Esophagus muscularis mucosa (tissue), 4 donors: ENCODE measurements around the gene TECTB. TPM values are rescaled to one million over a fixed set of nuclear protein-coding genes. Genes with fewer than 3 reads are reported as not detected.

Experiments
- DNase-seq: peaks from one replicate; pipeline ENCODE4 v3.0.0-alpha.2; 2017; ENCODE audit errors: extremely low spot score
- H3K27ac ChIP-seq, 4 donors: fragments of 200-600 bp; sonication (generic); replicated peaks in 1 of 4; 1 replicate in 3 of 4; 2 replicates in 1 of 4; pipeline ENCODE4 v1.5.1; 2016 to 2019; ENCODE audit warnings: mild to moderate bottlenecking in 1 of 4
- H3K27me3 ChIP-seq, 4 donors: fragments of 200-600 bp; sonication (generic); one replicate each; pipeline versions ENCODE4 v1.5.1 to v1.6.0; 2016 to 2019
- H3K36me3 ChIP-seq, 4 donors: fragments of 200-600 bp; sonication (generic); one replicate each; pipeline ENCODE4 v1.5.1; 2016 to 2019
- H3K4me1 ChIP-seq, 4 donors: fragments of 200-600 bp; sonication (generic); one replicate each; pipeline ENCODE4 v1.5.1; 2016 to 2019
- H3K4me3 ChIP-seq, 4 donors: fragments of 200-600 bp; sonication (generic); 1 replicate in 2 of 4; 2 replicates in 2 of 4; pipeline ENCODE4 v1.5.1; 2016 to 2019; ENCODE audit warnings: mild to moderate bottlenecking in 4 of 4, moderate library complexity in 1 of 4
- H3K9me3 ChIP-seq, 4 donors: fragments of 200-600 bp; sonication (generic); 1 replicate in 3 of 4; 2 replicates in 1 of 4; pipeline ENCODE4 v1.5.1; 2016 to 2019
- EP300 ChIP-seq: sonication (generic); formaldehyde crosslinking; IDR thresholded peaks from one replicate; pipeline ENCODE4 v1.6.1; 2017; ENCODE audit warnings: antibody characterized with exemption
- POLR2A ChIP-seq: fragments of 450-650 bp; IDR thresholded peaks from one replicate; pipeline ENCODE4 v1.6.1; 2017; ENCODE audit warnings: antibody characterized with exemption, moderate library complexity, mild to moderate bottlenecking, low read depth
- POLR2AphosphoS5 ChIP-seq, 2 donors: sonication (generic); formaldehyde crosslinking; IDR thresholded peaks; one replicate each; pipeline ENCODE4 v1.6.1; 2017; ENCODE audit warnings: antibody characterized with exemption in 2 of 2
- WGBS: methylation state at CpG from one replicate; pipeline ENCODE4 v1.1.5; 2018; 5-methylcytosine and 5-hydroxymethylcytosine counted together
- intact Hi-C: fragments of 100-400 bp; cut with DNase I; formaldehyde crosslinking; loops from one replicate; pipeline ENCODE4 v1.15.1; 2023
- total RNA-seq, 4 donors: library from RNA; depleted of rRNA; stranded (reverse); fragments of >200 nt; gene quantifications; one replicate each; pipeline versions ENCODE4 v1.1.0 to v1.2.1, GENCODE V29; 2016
- TF ChIP-seq, protein P1 (sequence below), 3 experiments: fragments of 200-600 bp in 2 of 3; fragments of 450-650 bp in 1 of 3; sonication (generic) in 2 of 3; IDR thresholded peaks; one replicate each; pipeline ENCODE4 v1.5.1; 2017 to 2019; ENCODE audit warnings: antibody characterized with exemption in 3 of 3, mild to moderate bottlenecking in 2 of 3, moderate library complexity in 1 of 3

Gene TECTB
- total RNA-seq, 4 donors from 2014 or later: 0.06 TPM; not detected in 3

DNA sequence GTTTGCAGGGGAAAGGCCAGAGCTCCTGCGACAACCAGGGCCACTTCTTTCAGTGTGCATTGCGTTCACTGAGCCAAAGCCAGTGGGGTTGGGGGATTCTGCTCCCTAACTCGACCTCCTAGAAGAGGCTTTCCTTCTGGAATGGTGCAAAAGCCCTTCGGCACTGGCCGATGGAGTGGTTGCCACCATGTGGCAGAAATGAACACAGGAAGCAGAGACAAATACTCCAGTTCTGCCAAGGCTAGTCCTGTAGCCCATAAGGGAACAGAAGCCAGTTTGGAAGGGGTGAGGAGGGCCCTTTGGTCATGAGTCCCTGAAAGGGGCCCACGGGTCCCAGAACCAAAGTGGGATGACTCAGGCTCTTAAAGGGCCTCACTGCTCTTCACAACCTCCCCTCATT, 61.1 kb downstream of the TECTB start:
- intact Hi-C loops: no loop called here
- no peak overlapping the region for H3K27ac ChIP-seq
- no peak overlapping the region for H3K4me3 ChIP-seq
- H3K4me1 ChIP-seq: no peaks in the 10 kb centered on the region
- DNase-seq: no peak
- no peaks in the 10 kb centered on the region for H3K27me3 ChIP-seq
- TF ChIP-seq POLR2AphosphoS5 (IDR thresholded peaks at IDR 0.05) (no peak), POLR2A (no peak), EP300 (no peak)
- TF ChIP-seq, protein P1, sequence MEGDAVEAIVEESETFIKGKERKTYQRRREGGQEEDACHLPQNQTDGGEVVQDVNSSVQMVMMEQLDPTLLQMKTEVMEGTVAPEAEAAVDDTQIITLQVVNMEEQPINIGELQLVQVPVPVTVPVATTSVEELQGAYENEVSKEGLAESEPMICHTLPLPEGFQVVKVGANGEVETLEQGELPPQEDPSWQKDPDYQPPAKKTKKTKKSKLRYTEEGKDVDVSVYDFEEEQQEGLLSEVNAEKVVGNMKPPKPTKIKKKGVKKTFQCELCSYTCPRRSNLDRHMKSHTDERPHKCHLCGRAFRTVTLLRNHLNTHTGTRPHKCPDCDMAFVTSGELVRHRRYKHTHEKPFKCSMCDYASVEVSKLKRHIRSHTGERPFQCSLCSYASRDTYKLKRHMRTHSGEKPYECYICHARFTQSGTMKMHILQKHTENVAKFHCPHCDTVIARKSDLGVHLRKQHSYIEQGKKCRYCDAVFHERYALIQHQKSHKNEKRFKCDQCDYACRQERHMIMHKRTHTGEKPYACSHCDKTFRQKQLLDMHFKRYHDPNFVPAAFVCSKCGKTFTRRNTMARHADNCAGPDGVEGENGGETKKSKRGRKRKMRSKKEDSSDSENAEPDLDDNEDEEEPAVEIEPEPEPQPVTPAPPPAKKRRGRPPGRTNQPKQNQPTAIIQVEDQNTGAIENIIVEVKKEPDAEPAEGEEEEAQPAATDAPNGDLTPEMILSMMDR (IDR thresholded peaks at IDR 0.05): no peak
- H3K36me3 ChIP-seq: no peaks in the 10 kb centered on the region
- H3K9me3 ChIP-seq: peaks cover 0 to 3% (median 0%) of the 10 kb centered on the region in 4 donors
- WGBS: 71% methylated on average over 4 of the region's 6 CpGs

DNA sequence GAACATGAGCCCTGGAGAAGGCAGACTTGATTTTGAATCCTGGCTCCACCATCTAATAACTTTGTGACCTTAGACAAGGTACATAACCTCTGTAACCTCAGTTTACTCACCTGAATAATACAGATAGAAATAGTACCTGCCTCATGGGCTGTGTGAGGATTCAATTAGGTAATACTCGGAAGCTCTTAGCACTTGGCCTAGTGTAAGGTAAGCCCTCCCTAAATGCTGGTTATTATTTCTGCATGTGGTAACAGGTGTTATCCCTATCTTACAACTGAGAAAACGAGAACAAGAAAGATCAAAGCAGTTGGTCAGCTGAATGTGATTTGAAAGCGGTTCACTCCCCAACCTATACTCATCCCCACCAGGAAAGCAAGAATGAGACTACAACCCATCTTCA, 62.0 kb downstream of the TECTB start:
- Histone ChIP-seq H3K4me3 (no peak overlapping the region), H3K9me3 (peaks cover 0 to 3% (median 0%) of the 10 kb centered on the region in 4 donors), H3K36me3 (no peaks in the 10 kb centered on the region), H3K27me3 (no peaks in the 10 kb centered on the region), H3K4me1 (no peaks in the 10 kb centered on the region), H3K27ac (no peak overlapping the region)
- no peak for DNase-seq
- 88% methylated on average over 3 of the region's 3 CpGs for WGBS
- intact Hi-C loops: no loop called here
- TF ChIP-seq, protein P1 (IDR thresholded peaks at IDR 0.05): no peak
- TF ChIP-seq EP300 (no peak), POLR2AphosphoS5 (IDR thresholded peaks at IDR 0.05) (no peak), POLR2A (no peak)

DNA sequence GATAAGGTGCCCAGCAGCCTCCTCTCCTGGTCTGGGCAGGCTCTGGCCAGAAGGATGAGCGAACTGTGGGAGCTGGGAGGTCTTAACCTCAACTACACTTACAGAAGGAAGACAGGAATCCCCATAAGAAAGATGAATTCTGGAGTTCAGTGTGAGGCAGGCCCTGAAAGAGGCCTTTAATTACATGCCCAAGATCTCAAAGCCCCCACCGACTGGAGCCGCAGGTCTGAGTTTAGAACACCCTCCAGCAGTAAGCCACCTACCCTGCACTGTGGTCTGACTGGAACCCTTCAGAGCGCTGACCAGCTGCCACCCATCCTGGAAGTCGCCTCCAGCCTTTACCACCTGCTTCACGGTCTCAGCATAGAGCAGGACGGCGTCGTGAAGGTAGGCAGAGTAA, 62.5 kb downstream of the TECTB start:
- Histone ChIP-seq H3K4me1 (no peaks in the 10 kb centered on the region), H3K4me3 (no peak overlapping the region), H3K27ac (no peak overlapping the region), H3K9me3 (peaks cover 0 to 3% (median 0%) of the 10 kb centered on the region in 4 donors), H3K36me3 (no peaks in the 10 kb centered on the region), H3K27me3 (no peaks in the 10 kb centered on the region)
- WGBS: 95% methylated on average over 9 of the region's 9 CpGs
- TF ChIP-seq POLR2AphosphoS5 (IDR thresholded peaks at IDR 0.05) (no peak), EP300 (no peak), POLR2A (no peak)
- TF ChIP-seq, protein P1 (IDR thresholded peaks at IDR 0.05): no peak
- intact Hi-C loops: no loop called here
- DNase-seq: no peak

DNA sequence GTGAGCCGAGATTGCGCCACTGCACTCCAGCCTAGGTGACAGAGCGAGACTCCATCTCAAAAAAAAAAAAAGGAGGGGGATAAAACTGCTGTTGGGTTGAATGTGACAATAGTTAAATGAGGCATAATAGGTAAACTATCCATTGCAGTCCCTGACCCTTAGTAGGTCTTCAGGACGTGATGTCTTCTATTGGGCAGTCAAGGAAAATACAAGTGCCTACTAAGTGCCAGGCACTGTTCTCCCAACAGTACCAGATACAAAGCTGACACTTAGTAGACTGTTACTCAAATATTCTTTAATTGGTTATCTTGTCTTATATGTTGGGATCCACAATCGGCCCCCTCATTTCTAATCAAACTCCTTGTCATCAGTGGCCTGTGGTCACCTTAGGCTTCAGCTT, 63.6 kb downstream of the TECTB start:
- no peak overlapping the region for H3K27ac ChIP-seq
- WGBS: 93% methylated on average over 5 of the region's 5 CpGs
- TF ChIP-seq POLR2AphosphoS5 (IDR thresholded peaks at IDR 0.05): no peak
- TF ChIP-seq, protein P1 (IDR thresholded peaks at IDR 0.05): no peak
- no peak for TF ChIP-seq EP300
- no peak for TF ChIP-seq POLR2A
- peaks cover 0 to 3% (median 0%) of the 10 kb centered on the region in 4 donors for H3K9me3 ChIP-seq
- no peaks in the 10 kb centered on the region for H3K27me3 ChIP-seq
- H3K4me1 ChIP-seq: no peaks in the 10 kb centered on the region
- intact Hi-C loops: no loop called here
- no peak for DNase-seq
- H3K4me3 ChIP-seq: no peak overlapping the region
- no peaks in the 10 kb centered on the region for H3K36me3 ChIP-seq
